Measurements from ENCODE around the gene MOB3A.
A peak's percentile ranks its signal among the peaks of the same experiment; 100 is the strongest.

The MOB3A gene

DNA sequence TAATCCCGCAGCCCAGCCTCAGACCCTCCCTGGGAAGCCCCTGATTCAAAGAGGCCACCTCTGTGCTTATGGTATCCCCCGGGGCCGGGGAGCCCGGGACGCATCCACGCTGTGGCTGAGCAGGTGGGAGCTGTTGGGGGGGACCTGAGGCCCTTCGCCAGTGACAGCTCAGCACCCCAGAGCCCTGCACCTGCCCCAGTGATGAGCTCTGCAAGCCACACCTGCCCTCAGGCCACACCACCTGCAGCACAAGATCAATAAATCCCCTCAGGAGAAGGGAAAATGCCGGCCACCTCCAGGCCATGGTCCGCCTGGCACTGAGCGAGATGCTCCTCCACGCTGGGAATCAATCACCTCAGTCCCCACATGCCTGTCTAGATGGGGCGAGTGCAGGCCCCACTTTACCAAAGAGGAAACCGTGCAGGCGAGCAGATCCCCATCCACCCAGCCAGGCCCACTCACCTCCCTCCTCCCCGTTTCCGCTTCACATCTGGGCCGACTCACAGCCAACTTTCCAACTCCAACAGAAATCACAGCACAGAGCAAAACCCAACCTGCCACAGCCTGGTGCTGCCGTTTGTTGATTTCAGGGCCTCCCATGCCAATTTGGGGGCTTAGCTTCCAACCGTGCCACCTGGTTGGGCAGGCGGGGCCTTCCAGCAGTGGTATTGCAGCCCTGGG, 12.8 kb downstream of the MOB3A start:
- DNase-seq: no peak

DNA sequence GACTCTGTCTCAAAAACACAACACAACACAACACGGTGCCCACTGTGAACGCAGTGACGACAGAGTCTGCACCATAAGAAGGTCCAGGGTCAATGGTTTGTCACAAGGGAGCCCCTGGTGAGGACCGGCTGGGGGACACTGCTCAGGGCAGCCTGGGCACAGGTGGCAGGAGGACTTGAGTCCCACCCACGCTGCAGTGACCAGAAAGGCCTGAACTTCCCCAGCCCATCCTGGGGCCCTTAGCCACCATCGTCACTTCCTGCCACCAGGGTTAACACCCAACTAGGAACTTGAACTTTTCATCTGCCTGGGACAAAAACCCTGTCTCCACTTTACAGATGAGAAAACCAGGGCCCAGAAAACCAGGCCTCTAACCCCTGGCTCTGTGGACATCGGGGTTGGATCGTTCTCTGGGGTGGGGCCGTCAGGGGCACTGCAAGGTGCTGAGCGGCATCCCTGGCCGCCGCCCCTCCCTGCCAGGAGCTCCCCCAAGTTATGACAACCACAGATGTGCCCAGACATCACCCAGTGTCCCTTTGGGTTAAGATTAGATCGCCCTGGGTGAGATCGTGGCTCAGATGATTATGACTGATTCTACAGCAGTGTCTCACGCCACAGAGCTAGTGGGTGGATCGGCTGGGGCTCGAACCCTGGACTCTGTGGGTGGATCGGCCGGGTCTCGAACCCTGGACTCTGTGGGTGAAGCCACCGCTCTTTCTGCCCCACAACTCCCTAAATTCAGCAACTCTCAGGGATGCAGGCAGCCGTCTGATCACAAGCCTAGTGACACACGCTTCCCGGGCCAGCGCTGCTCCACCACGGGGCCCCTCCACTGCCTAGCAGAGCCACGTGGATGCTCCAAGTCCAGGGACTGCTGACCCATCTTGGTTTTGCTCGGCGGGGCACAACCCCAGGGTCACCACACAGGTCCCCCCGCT, 14.0 kb downstream of the MOB3A start:
- DNase-seq: peak in 2 of 56 donors; percentile 8 to 16

DNA sequence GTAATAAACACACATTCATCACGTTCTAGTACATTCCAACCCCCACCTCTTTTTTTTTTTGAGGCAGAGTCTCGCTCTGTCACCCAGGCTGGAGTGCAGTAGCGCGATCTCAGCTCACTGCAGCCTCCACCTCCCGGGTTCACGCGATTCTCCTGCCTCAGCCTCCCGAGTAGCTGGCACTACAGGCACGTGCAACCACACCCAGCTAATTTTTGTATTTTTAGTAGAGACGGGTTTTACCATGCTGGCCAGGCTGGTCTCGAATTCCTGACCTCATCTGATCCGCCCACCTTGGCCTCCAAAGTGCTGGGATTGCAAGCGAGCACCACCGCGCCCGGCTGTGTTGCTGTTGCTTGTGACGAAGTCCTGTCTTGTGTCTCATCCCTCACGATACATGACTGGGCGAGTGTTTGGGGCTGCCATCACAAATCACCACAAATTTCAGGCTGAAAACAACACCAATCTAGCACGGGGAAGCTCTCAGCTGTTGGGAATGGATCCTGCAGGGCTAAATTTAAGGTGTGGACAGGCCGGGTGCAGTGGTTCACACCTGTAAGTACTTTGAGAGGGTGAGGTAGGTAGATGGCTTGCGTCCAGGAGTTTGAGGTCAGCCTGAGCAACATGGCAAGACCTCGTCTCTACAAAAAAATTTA, 15.7 kb downstream of the MOB3A start:
- DNase-seq: no peak

DNA sequence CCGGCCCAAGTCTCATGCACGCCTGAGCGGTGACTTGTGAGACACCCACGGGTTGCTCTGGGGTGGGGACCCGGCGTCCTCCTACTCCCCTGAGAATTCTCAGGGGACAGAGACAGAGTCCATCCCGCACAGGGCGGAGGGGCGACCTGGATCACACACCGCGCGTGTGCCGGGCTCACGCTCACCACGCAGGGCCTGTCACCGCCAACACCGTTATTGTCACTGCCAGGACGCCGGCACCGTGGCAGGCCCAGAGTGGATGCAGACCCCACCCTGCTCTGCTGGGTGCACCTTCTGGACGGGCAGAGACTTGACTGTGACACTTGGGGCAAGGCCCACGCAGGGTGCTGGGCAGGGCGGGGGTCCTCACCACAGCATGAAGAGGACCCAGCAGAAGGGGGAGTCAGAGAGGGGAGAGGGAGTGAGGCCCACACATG, 16.2 kb downstream of the MOB3A start:
- no peak for DNase-seq

DNA sequence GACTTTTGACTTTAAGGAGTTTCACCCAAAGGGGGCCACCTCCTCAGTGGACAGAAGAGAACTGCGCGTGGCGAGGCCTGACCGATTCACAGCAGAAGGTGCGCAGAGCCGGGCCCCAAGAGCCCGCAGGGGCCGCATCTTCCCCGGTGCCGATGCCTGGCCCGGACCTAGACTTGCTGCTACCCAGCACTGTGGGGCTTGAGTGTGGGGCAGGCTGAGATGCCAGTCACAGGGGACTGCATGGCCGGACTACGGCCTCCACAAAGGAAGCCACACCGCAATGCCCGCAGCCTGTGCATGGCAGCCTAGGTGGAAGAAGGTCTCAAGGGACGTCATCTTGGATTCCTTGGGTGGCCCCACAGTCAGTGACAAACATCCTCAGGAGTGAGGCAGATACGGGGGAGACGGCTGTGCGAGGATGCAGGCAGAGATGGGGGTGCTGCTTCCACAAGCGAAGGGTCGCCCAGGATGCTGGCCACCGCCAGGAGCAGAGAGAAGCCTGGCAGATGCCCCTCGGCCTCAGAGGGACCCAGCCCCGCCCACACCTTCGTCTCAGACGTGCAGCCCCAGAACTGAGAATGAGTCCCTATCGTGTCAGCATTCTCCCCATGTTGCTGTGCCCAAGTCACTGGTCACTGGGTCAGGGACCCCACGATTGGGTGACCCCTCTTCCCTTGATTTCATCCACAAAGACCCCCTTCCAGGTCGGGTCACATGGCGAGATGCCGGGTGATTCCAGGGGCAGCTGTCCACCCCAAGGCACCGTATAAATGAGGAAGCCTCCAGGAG, 16.9 kb downstream of the MOB3A start:
- DNase-seq: no peak

DNA sequence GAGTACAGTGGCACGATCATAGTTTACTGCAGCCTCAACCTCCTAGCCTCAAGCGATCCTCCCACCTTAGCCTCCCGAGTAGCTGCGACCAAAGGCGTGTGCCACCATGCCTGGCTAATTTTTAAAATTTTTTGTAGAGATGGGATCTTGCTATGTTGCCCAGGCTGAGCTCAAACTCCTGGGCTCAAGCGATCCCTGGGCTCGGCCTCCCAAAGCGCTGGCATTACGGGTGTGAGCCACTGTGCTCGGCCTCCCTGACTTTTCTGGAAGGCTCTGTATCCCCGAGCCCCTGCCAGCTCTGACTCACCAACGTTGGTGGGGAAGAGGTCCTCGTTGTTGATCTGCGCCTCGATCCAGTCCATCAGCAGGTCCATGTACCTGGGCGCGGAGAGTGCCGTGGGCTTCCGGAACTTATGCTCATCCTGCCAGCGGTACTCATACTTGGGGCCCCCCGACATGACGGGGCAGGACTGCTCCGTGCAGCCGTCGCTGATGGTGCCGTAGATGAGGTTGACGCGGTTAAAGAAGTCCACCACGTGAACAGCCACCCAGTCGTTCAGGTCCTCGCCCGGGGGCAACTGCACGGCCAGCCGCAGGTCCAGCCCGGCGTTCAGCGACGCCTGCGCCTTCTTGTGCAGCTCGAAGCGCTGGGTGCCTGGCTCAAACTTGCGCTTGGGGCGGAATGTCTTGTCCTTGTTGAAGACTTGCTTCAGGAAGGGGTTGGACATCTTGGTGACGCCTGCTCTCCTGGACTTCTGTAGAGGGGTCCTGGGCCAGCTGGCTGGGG, 18.1 kb downstream of the MOB3A start:
- DNase-seq: no peak

DNA sequence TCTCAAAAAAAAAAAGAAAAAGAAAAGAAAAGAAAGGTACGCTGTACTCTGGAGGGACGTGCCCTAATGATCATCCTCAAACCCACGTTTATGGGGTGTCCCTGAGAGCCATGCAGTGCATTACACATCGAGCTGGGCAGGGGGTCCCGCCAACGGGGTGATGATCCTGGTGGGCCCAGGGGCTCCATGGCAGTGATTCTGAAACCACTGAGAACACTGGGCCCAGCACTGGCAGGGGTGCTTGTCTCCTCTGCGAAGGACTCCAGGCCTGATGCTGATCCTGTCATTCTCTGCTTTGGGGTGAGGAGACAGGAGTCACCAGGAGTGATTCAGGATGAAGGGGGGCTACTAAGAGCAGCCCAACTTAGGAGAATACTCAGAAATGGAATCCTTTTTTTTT, 18.7 kb downstream of the MOB3A start:
- DNase-seq: no peak

DNA sequence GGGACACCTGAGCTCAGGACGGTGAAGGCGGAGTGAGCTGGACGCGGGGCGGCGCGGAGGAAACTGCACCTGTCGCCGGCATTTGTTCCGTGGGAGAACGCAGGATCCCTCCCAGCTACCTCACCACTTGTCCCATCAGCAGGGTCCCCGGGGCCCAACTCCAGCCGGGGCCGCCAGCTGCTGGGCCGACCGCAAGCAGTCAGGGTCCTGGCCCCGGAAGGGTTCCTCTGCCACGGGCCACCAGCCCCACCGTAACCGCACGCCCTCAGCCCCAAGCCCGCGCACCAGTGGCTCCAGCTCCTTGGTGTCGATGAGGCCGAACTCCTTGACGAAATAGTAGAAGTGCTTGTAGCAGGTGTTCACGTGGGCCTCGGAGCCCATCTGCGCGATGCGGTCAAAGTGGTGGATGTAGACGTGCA, 19.6 kb downstream of the MOB3A start:
- DNase-seq: no peak

DNA sequence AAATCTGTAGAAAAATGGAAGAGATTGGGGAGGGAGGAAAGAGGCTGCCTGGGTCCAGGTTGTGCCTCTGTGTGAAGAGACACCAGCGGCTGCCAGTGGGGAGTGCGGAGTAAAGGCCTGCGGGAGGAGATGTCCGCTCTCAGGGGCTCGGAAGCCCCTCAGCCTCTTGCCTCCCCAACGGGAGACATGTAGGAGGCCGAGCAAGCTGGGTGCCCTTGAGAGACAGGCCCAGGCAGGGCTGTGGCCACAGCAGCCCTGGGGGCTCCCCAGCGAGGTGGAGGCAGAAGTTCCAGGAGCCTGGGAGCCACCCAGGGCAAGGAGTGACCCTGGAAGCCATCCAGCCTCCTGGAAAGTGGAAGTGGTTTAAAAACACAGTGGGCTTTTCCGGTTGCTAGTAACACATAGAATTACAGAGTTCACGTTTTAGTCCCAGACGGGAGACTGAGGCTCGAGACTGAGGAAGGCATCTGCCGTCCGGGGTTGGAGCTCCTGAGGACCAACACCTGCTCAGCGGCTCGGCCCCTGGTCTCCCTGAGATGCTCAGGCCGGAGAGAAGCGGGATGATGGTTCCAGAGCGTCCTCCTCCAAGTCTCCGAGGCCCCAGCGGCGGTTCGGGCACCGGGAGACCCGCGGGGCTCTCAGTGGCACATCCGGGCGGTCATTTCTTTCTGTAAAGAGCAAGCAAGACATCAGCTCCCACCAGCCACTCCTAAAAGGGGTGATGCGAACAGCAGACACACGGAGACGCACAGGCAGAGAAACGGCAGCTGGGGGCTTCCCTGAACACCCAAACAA, 23.2 kb downstream of the MOB3A start:
- DNase-seq: no peak

DNA sequence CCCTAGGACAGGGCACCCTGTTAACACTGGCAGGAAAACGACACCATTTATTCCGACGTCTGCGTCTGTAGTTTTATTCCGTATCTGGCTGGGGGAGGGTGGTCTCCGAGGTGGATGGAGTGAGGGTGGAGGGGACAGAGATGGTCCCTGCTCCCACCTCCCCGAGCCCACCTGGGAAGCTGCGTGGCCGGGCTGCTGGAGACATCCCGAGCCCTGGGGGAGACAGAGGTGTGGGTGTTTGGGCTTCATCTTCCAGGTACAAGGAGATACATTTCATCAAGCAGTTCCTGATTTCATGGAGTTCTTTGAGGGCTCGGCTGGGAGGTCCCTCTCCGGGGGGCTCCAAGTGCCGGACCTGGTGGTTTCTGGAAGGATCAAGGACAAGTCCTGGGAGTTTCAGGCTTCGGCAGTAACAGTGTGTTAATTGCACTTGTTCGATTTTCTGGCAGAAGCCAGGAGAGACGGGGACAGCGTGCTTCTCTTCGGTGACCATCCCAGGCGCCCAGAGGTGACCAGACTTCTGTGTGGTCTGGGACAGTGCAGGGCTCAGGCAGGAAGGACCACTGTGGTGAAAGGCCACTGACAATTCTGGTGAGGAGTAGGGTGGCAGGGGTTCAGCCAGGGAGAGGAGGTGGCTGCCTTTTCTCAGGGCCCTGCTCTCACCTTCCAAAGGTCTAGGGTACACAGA, 25.0 kb downstream of the MOB3A start:
- DNase-seq: no peak

DNA sequence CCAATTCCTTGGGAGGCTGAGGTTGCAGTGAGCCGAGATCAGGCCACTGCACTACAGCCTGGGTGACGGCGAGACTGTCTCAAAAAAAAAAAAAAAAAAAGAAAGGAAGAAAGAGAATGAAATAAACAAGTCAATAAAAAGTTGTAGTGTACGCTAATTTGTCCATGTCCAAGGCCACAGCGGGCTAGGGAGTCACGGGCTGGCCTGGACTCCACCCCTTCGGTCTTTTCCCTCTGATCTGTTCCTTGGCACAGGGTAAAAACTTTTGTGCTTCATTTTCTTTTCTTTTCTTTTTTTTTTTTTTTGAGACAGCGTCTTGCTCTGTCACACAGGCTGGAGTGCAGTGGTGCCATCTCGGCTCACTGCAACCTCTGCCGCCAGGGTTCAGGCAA, 25.7 kb downstream of the MOB3A start:
- no peak for DNase-seq

DNA sequence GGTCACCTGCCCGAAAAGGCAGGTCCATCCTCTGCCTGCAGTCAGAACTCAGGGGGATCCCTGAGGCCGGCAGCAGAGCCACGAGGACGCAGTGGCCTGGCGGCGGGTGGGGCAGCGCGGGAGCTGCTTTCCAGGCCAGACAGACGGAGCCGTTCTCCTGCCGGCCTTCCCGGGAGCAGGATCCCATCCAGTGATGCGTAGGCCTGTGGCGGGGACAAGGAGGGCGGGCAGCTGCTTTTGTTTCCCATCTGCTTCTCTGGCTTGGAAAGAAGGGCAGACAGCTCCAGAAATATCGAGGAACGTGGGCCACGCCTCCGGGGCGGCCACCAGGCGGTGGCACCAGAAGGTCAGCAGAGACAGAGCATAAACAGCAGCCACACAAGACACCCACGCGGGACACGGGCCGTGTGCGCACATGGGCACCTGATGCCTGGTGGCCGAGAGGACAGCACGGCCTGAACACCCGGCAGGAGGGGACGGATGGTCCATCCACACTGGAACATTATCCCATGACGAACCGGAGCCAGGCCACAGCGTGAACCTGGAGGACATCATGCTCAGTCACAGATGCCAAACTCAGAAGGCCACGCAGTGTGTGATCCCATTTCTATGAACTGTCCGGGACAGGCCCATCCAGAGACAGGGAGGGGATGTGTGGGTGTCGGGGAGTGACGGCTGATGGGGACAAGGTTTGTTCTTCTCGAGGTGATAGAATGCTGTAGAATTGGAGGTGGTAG, 31.2 kb downstream of the MOB3A start:
- peak in 24 of 56 donors; percentile 12 to 53 (median 35) for DNase-seq

DNA sequence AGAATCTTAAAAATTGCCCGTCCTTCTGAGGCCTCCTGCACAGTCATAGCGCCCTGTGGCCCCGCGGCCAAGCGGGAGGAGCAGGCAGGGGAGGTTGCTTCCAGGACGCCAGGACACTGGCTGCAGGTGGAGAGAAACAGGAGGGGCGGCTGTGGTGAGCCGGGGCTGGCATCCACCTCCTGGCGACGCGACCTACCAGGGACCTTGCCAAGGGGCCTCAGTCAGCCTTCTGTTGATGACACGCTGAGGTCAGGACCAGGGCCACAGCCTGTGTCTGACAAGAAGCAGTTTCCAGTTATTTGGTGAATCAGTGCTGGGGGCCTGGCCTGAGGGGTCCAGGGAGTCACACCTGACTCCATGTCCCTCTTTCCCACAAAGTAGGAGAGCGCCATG, 31.7 kb downstream of the MOB3A start:
- DNase-seq: no peak

DNA sequence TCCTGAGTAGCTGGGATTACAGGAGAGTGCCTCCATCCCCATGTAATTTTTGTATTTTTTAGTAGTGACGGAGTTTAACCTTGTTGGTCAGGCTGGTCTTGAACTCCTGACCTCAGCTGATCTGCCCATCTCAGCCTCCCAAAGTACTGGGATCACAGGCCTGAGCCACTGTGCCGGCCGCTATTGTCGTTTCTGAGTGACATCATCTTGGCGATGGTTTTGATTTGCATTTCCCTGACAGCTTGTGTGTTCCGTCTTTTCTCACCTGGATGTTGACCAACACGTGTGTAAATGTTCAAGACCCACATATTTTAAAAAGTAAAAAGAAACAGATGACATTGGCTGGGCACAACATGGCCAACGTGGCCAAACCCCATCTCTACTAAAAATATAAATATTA, 32.3 kb downstream of the MOB3A start:
- no peak for DNase-seq

DNA sequence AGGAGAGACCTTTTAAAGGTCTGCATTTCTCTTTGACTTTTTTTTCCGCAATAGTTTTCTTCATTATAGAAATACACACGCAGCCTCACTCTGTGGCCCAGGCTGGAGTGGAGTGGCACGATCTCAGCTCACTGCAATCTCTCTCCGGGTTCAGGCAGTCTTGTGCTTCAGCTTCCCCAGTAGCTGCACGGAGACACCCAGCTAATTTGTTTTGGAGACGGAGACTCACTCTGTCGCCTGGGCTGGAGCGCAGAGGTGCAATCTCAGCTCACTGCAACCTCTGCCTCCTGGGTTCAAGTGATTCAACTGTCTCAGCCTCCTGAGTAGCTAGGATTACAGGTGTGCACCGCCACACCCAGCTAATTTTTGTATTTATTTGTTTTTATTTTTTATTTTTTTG, 33.4 kb downstream of the MOB3A start:
- DNase-seq: no peak

DNA sequence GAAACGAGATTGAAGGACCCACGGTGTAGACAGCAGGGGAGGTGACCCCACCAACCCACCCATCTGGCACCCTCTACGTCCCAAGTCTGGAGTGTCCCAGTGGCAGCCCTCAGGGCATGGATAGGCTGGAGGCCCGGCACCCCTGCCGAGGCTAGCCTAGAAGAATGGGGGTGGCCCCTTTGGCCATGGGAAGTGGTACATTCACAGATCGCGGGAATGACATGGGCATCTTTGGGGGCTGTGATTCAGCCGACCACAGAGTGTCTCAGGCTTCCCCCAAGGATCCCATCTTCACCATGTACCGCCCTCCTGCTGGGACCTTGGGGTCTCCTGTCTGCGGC, 33.8 kb downstream of the MOB3A start:
- no peak for DNase-seq

DNA sequence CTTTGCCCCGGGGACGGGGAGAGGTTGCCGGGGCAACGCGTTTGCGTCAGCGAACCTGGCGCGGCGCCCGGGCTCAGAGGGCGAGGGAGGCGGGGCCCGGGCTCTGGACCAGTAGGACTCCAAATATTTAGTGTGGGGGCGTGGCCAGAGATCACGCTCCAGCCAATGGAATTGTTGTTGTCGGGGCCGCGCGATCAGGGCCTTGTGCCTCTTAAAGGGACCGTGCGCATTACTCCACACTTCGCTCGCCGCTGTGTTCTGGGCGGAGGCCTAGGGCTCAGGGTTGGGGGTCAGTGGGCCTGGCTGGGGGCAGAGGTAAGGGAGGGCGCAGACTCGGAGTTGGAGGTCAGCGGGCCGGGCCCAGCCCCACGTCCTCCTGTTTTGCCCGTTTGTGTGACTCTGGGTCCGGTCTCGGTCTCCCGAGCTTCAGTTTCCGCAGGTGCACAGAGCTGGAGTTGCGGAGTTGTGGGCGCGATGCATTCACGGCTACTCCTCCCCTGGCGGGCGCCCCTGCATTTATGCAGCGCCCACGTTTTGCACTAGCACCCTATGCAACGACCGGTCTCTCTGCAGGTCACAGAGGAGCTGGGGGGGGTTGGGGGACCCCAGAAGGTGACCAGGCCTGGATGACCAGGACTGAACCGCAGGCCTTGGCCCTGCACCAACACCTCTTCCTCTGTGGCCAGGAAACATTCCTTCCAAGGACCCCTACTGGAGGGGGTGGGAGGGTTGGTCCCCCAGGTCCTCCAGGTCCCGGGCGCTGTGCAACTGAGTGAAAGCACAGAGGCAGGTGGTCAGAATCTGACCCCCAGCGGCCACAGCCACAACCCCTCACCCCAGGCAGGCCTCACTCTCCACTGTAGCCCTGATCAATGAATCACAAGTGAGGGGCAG, 34.4 kb downstream of the MOB3A start:
- peak; percentile 57 to 99 (median 96) for DNase-seq

Data from amygdala (tissue), 56 donors.